Measurements from ENCODE around the gene ARRB2.

DNA sequence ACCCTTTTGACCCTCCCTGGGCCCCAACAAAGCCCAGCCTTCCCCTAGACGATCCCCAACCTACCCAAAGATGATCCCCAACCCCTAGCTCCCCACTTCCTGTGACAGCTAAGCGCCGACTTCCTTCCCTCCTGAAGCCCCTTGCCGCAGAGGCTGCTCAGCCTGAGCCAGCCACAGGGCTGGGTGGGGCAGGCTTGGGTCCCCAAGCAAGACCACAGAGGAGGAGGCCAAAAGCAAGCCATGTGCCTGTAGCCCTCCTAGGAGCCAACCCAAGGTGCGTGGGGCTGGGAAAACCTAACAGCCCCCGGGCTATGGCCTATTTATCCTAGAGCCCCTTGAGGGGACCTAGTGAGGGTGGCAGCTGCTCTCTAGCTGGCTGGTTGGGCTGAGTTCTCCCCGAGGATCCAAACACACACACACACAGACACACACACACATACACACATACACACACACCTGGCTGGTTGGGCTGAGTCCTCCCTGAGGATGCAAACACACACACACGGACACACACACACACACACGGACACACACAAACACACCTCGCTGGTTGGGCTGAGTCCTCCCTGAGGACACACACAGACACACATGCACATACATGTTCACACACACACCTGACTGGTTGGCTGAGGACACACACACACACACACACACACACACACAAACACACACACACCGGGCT lies 4.8 kb downstream of the ARRB2 start:
- no peak for TF ChIP-seq POLR2A (IDR thresholded peaks at IDR 0.05)
- TF ChIP-seq CTCF (IDR thresholded peaks at IDR 0.05) = no peak
